Stimulated activated effector memory CD8-positive, alpha-beta T cell treated with anti-CD3 and anti-CD28 coated beads, Interleukin-12 subunit alpha, Interleukin-12 subunit beta, amount 100 ng/mL, for 72 hours (primary cell): ENCODE data around the gene GPRIN2.
"Not testable (repeated sequence)": the region's sequence is repeated elsewhere in the genome, so short reads cannot be mapped to it uniquely, and the experiment has no call there.

Experiments used
- ATAC-seq: fragments of 150-1000 bp; cut with Tn5 transposase; 2 replicates; pipeline ENCODE4 v1.10.0; 2021
- DNase-seq, 2 donors: peaks; one replicate each; pipeline ENCODE4 v3.0.0; 2021 to 2022; ENCODE audit warnings: low spot score in 2 of 2
- H3K27ac Mint-ChIP-seq: one replicate; pipeline ENCODE4 v1.8.0; 2022; ENCODE audit warnings: mild to moderate bottlenecking, mixed read lengths
- H3K36me3 Mint-ChIP-seq: one replicate; pipeline ENCODE4 v1.8.0; 2022; ENCODE audit warnings: mild to moderate bottlenecking, mixed read lengths
- H3K4me1 Mint-ChIP-seq: one replicate; pipeline ENCODE4 v1.8.0; 2022; ENCODE audit warnings: mixed read lengths
- H3K4me3 Mint-ChIP-seq: one replicate; pipeline ENCODE4 v1.8.0; 2022; ENCODE audit warnings: mild to moderate bottlenecking, mixed read lengths
- H3K9me3 Mint-ChIP-seq: one replicate; pipeline ENCODE4 v1.8.0; 2022; ENCODE audit warnings: mixed read lengths

GPRIN2 gene

GRCh38 chr10:46556515-46557318, at the start of gene GPRIN2:
Gene GPRIN2 (minus strand): TSS chr10:46556658. CDS start chr10:46550736, 5,922 bp downstream.
- DNase-seq, result peak in 1 of 2 donors; percentile 1
- Mint-ChIP-seq H3K4me1 (peaks cover 12% of the 10 kb centered on the region), H3K4me3 (peak within 1 kb of the TSS; percentile 60), H3K9me3 (no peaks in the 10 kb centered on the region), H3K27ac (no peak within 1 kb of the TSS), H3K36me3 (no peaks in the 10 kb centered on the region)
- ATAC-seq, result no peak

GRCh38 chr10:46600516-46600915, 44.1 kb upstream of the GPRIN2 start:
- not testable (repeated sequence) for H3K9me3 Mint-ChIP-seq, DNase-seq, H3K36me3 Mint-ChIP-seq, H3K4me3 Mint-ChIP-seq, H3K27ac Mint-ChIP-seq, H3K4me1 Mint-ChIP-seq
- ATAC-seq, result peak; percentile 83

GRCh38 chr10:46597616-46598246, 41.3 kb upstream of the GPRIN2 start:
- H3K9me3 Mint-ChIP-seq, DNase-seq, H3K36me3 Mint-ChIP-seq, H3K27ac Mint-ChIP-seq, H3K4me1 Mint-ChIP-seq, H3K4me3 Mint-ChIP-seq: not testable (repeated sequence)
- peak; percentile 84 for ATAC-seq

GRCh38 chr10:46596570-46596969, 40.1 kb upstream of the GPRIN2 start:
- not testable (repeated sequence) for H3K4me1 Mint-ChIP-seq, H3K36me3 Mint-ChIP-seq, H3K9me3 Mint-ChIP-seq, ATAC-seq, DNase-seq, H3K4me3 Mint-ChIP-seq, H3K27ac Mint-ChIP-seq

- not testable (repeated sequence) for ATAC-seq, H3K4me3 Mint-ChIP-seq, H3K36me3 Mint-ChIP-seq, H3K27ac Mint-ChIP-seq, DNase-seq, H3K9me3 Mint-ChIP-seq, H3K4me1 Mint-ChIP-seq
Observed at GRCh38 chr10:46594453-46595063, 38.1 kb upstream of the GPRIN2 start.

DNA sequence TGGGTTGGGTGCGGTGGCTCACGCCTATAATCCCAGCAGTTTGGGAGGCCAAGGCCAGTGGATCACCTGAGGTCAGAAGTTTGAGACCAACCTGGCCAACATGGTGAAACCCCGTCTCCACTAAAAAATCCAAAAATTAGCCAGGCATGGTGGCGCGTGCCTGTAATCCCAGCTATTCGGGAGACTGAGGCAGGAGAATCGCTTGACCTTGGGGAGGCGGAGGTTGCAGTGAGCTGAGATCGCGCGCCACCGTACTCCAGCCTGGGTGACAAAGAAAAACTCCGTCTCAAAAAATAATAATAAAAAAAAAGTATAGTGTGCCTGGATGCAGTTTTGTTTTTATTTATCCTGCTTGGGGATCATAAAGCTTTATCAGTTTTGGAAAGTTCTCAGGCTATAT, 36.8 kb upstream of the GPRIN2 start:
- not testable (repeated sequence) for ATAC-seq, H3K4me3 Mint-ChIP-seq, H3K36me3 Mint-ChIP-seq, H3K4me1 Mint-ChIP-seq, DNase-seq, H3K9me3 Mint-ChIP-seq, H3K27ac Mint-ChIP-seq

GRCh38 chr10:46591053-46591452, 34.6 kb upstream of the GPRIN2 start:
- H3K27ac Mint-ChIP-seq, H3K4me3 Mint-ChIP-seq, H3K9me3 Mint-ChIP-seq, H3K4me1 Mint-ChIP-seq, ATAC-seq, H3K36me3 Mint-ChIP-seq, DNase-seq: not testable (repeated sequence)

GRCh38 chr10:46589589-46589988, 33.1 kb upstream of the GPRIN2 start:
- H3K36me3 Mint-ChIP-seq, H3K27ac Mint-ChIP-seq, H3K4me3 Mint-ChIP-seq, H3K4me1 Mint-ChIP-seq, DNase-seq, ATAC-seq, H3K9me3 Mint-ChIP-seq: not testable (repeated sequence)

GRCh38 chr10:46588221-46588620, 31.8 kb upstream of the GPRIN2 start:
- not testable (repeated sequence) for H3K4me1 Mint-ChIP-seq, DNase-seq, H3K27ac Mint-ChIP-seq, H3K9me3 Mint-ChIP-seq, H3K4me3 Mint-ChIP-seq, H3K36me3 Mint-ChIP-seq
- peak; percentile 55 for ATAC-seq

DNA sequence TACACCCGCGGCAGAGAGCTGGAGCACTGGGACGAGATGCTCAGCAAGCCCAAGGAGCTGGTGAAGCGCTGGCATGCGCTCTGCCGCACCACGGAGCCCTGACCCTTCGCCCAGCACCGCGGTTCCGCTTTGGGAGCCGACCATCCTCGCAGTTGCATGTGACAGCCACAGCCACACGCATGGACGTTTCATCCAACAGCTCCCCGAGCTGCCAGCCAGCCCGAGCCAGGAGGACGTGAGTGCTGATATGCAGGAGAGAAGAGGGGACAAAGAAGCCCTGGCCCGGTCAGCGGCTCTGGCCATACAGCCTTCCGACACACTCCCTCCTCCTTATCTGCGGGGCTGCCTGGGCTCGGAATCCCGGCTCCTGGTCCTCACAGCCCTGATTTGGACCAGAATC, 31.1 kb upstream of the GPRIN2 start:
- DNase-seq, H3K9me3 Mint-ChIP-seq, H3K4me1 Mint-ChIP-seq, H3K36me3 Mint-ChIP-seq, H3K27ac Mint-ChIP-seq, ATAC-seq, H3K4me3 Mint-ChIP-seq: not testable (repeated sequence)

- H3K4me3 Mint-ChIP-seq, DNase-seq, ATAC-seq, H3K27ac Mint-ChIP-seq, H3K9me3 Mint-ChIP-seq, H3K4me1 Mint-ChIP-seq, H3K36me3 Mint-ChIP-seq: not testable (repeated sequence)
Observed at GRCh38 chr10:46585246-46585645, 28.8 kb upstream of the GPRIN2 start.

GRCh38 chr10:46584196-46584595, 27.7 kb upstream of the GPRIN2 start:
- H3K9me3 Mint-ChIP-seq, ATAC-seq, DNase-seq, H3K4me3 Mint-ChIP-seq, H3K4me1 Mint-ChIP-seq, H3K27ac Mint-ChIP-seq, H3K36me3 Mint-ChIP-seq: not testable (repeated sequence)

DNA sequence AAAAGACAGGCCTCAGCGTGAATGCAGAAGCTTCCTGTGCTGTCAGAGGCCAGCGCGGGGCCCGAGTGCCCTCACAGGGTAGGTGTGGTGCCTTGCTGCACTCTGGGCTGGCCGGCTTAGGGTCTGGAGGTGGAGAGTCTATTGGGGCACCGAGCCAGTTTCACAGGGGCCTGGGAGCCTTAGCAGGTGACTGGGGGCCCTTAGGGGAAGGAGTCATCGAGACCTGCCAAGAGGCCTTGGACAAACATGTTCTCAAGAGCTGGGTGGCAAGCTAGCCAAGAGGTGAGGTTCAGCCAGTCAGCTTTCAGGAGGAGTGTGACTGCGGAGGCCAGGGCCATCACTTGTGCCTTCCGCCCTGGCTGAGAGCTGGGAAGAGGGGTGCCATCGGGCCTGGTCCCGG, 26.1 kb upstream of the GPRIN2 start:
- not testable (repeated sequence) for ATAC-seq, H3K4me1 Mint-ChIP-seq, H3K4me3 Mint-ChIP-seq, H3K27ac Mint-ChIP-seq, H3K9me3 Mint-ChIP-seq, H3K36me3 Mint-ChIP-seq, DNase-seq

DNA sequence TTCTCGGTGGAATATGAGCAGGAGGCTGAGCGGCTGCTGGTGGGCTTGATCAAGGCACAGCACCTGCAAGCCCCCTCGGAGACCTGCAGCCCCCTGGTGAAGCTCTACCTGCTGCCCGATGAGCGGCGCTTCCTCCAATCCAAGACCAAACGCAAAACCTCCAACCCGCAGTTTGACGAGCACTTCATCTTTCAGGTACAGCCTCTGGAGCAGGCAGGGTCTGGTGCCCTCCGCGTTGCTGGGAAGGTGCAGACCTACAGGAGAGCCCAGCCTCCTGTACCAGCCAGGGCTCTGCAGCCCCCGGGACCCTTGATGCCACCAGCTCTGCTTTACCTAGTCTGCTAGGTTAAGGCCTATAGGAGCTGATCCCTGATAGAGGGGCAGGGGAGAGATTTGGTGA, 25.5 kb upstream of the GPRIN2 start:
- DNase-seq, H3K27ac Mint-ChIP-seq, H3K4me3 Mint-ChIP-seq, H3K9me3 Mint-ChIP-seq, H3K36me3 Mint-ChIP-seq, ATAC-seq, H3K4me1 Mint-ChIP-seq: not testable (repeated sequence)

DNA sequence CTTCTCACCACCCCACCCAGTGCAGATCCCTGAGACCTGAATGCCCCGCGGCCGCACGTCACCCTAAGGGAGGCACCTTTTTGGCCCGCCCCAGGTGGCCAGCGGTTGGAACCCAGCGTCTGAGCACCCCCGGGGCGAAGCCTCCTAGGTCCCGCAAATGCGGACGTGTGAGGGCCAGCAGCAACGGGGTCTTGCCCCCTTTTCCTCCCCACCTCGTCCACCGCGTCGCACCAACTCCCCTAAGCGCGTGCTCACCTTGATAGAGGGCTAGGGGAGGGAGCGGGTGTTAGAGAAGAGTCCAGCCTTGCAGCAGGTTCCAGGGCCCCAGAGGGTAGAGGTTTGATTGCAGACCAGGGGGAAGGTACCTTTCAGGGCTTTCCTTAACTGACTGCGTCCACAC, 22.9 kb upstream of the GPRIN2 start:
- not testable (repeated sequence) for H3K9me3 Mint-ChIP-seq, ATAC-seq, H3K36me3 Mint-ChIP-seq

More for the DNA sequence above, 22.9 kb upstream of the GPRIN2 start:
- H3K27ac Mint-ChIP-seq, DNase-seq, H3K4me3 Mint-ChIP-seq, H3K4me1 Mint-ChIP-seq: not testable (repeated sequence)
